Fibroblast of mammary gland (primary cell): ENCODE data around the gene ADAMTS7.
"Not testable (repeated sequence)": the region's sequence is repeated elsewhere in the genome, so short reads cannot be mapped to it uniquely, and the experiment has no call there.

Experiments
- DNase-seq: peaks from one replicate; pipeline ENCODE4 v3.0.0-alpha.2; 2010; ENCODE audit warnings: low read depth
- H3K4me3 ChIP-seq: 2 replicates; pipeline ENCODE4 v1.5.1; 2011; ENCODE audit warnings: low read depth, mild to moderate bottlenecking, low read length, moderate library complexity; ENCODE audit not compliant: control insufficient read depth
- TF ChIP-seq, protein P1 (sequence below): conservative IDR thresholded peaks from 2 replicates; pipeline ENCODE4 v1.5.1; 2011; ENCODE audit warnings: low read depth, low read length, inconsistent platforms; ENCODE audit not compliant: control insufficient read depth, insufficient read depth

The ADAMTS7 gene

DNA sequence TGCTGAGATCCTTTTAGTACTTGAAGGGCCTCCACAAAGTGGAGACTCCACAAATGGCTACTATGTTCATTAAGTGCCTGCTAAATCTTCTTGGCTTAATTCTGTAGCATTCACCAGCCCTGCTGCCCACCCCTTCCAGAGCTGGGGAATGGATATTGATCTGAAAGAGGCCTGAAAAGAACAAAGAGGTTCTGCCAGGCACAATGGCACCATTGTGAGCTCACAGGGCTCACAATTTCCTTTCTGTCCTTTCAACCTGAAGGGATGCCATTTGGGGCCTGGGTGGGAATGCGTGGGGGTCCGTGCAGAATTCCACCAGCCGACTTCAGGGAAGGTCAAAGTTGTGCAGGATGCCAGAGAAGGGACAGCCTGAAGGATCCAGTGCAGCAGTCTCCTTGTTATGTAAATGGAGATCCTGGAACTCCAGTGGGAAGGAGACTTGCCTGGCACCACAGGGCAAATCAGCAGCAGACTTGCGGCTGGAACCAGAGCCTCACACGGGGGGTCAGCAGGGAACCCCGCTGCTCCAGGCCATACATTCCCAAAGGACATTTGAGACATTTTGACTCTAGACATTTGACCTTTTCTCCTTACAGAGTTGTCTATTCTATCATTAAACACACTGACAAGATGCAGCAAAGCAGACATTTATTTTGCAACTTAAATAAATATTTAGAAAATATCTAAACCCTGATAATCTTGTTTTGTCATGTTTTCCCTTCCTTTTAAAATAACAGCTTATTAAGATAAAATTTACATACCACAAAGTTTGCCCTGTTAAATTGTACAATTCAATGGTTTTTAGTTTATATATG is 39.9 kb upstream of the ADAMTS7 start:
- no peak overlapping the region for H3K4me3 ChIP-seq
- DNase-seq, result no peak
- TF ChIP-seq, protein P1, sequence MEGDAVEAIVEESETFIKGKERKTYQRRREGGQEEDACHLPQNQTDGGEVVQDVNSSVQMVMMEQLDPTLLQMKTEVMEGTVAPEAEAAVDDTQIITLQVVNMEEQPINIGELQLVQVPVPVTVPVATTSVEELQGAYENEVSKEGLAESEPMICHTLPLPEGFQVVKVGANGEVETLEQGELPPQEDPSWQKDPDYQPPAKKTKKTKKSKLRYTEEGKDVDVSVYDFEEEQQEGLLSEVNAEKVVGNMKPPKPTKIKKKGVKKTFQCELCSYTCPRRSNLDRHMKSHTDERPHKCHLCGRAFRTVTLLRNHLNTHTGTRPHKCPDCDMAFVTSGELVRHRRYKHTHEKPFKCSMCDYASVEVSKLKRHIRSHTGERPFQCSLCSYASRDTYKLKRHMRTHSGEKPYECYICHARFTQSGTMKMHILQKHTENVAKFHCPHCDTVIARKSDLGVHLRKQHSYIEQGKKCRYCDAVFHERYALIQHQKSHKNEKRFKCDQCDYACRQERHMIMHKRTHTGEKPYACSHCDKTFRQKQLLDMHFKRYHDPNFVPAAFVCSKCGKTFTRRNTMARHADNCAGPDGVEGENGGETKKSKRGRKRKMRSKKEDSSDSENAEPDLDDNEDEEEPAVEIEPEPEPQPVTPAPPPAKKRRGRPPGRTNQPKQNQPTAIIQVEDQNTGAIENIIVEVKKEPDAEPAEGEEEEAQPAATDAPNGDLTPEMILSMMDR, result no peak

DNA sequence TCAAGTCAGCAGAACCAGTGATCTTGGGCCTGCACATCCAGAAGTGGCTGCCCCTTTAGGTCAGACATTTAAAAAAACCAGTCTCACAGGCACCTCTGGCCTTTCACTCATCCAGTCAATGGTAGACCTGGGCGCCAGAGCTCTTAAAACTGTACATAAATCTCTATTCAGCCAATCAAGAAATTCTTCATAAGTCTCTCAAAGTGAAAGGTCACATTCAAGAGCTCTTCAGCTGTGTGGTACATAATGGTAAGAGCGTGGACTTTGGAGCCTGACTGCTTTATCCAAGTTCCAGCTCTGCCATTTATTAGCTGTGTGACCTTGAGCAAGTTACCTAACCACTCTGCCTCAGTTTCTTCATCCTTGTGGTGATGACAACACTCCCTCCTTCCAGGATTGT is 39.1 kb upstream of the ADAMTS7 start:
- no peak overlapping the region for H3K4me3 ChIP-seq
- no peak for DNase-seq
- TF ChIP-seq, protein P1, result no peak

DNA sequence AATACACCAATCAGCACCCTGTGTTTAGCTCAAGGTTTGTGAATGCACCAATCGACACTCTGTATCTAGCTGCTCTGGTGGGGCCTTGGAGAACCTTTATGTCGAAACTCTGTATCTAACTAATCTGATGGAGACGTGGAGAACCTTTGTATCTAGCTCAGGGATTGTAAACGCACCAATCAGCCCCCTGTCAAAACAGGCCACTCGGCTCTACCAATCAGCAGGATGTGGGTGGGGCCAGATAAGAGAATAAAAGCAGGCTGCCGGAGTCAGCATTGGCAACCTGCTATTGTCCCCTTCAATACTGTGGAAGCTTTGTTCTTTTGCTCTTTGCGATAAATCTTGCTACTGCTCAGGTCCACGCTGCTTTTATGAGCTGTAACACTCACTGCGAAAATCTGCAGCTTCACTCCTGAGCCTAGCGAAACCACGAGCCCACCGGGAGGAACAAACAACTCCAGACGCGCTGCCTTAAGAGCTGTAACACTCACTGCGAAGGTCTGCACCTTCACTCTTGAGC is 36.2 kb upstream of the ADAMTS7 start:
- not testable (repeated sequence) for H3K4me3 ChIP-seq, DNase-seq

DNA sequence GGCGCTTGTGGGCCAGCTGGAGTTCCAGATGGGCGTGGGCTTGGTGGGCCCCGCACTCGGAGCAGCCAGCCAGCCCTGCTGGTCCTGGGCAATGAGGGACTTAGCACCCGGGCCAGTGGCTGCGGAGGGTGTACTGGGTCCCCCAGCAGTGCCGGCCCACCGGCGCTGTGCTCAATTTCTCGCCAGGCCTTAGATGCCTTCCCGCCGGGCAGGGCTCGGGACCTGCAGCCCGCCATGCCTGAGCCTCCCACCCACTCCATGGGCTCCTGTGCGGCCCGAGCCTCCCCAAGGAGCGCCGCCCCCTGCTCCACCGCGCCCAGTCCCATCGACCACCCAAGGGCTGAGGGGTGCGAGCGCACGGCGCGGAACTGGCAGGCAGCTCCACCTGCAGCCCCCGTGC is 35.6 kb upstream of the ADAMTS7 start:
- H3K4me3 ChIP-seq, DNase-seq: not testable (repeated sequence)

DNA sequence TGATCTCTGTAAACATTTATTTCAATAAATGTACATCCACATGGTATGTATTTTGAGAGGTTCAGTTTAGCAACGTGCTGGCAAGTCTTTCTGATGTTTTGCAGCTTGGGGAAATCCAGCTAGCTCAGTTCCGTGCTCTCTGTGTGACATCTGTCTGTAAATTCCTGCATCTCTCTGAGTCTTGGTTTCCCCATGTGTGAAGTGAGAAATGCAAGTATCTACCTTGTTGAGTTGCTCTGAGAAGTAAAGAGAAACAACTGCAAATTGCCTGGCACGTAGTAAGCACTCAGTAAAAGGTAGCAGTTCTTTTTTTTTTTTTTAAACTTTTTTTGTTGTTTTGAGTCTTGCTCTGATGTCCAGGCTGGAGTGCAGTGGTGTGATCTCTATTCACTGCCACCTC is 31.3 kb upstream of the ADAMTS7 start:
- TF ChIP-seq, protein P1, result no peak
- no peak overlapping the region for H3K4me3 ChIP-seq
- no peak for DNase-seq

DNA sequence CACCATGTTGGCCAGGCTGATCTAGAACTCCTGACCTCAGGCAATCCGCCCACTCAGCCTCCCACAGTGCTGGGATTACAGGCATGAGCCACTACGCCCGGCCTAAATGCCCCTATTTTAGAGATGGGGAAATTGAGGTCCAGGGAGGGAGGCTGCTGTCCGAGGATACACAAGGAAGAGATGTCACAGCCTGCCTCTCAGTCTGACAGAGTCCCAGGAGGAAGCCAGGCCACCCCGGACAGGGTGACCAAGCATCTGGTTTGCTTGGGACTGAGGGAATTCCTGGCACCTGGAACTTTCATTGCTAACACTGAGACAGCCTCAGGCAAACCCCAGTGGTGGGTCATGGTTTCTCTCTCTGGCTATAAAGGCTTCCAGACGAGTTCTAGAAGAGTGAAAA is 30.6 kb upstream of the ADAMTS7 start:
- no peak overlapping the region for H3K4me3 ChIP-seq
- no peak for DNase-seq
- TF ChIP-seq, protein P1, result no peak

DNA sequence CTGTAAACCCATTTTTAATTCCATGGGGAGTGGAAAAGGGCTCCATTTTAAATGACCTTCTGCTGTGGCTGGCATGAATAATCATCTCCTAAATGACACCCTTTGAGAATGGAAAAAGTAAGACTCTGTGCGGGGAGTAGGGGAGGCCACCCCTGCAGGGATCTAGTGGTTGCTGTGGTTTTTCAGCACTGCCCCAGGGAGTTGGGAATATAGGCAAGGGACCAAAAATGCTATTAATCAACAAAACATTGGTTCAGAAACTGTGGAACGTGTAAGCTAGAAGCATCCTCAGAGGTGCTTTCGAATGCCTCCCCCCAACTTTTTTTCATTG is 30.1 kb upstream of the ADAMTS7 start:
- TF ChIP-seq, protein P1, result no peak
- DNase-seq, result no peak
- no peak overlapping the region for H3K4me3 ChIP-seq

DNA sequence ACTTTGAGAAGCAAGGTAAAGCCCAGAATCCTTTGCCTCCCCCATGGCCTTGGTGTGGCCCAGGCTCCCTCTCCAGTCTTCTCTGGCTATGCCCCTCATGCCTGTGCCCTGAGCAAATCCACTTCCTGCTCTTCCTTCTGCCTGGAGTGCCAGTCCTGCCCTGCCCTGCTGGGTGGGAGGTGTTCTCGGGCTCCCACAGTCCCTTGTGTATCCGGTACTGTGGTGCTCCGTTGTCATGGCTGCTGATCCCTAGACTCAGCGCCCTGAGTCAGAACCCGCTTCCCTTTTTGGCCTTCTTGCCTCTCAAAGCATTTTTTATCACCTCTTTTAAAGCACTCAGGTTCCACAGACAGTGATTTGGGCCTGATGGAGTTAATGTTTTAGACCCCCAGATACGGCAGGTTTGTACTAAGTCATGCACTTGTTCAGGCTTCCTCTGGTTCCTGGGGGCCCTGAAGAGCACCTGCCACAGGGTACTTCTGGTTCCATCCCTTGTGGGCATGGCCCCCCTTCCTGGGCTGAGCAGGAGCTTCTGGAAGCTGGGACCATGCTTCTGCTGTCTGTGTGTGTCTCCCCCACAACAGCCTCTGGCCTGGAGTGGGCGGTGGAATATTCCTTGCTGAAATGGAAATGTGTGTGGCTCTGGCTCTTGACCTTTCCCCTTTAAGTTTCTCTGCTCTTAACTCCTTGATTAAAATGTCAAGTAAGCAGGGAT is 29.6 kb upstream of the ADAMTS7 start:
- DNase-seq, result peak; percentile 8
- TF ChIP-seq, protein P1, result no peak
- H3K4me3 ChIP-seq, result no peak overlapping the region

DNA sequence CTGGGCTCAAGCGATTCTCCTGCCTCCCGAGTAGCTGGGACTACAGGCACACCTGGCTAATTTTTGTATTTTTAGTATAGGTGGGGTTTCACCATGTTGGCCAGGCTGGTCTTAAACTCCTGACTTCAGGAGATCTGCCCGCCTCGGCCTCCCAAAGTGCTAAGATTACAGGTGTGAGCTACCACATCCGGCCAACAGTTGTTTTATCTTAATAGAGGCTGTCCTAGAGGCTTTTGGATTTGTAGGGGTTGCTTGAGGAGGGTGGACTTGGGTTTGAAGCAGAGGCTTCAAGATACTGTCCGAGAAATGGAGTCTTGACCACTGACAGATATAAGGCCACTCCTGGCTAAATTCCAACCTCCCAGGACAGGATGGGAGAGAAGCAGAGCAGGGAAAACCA is 27.9 kb upstream of the ADAMTS7 start:
- not testable (repeated sequence) for H3K4me3 ChIP-seq, DNase-seq
